ENCODE measurements around the gene KCMF1. TPM values are rescaled to one million over a fixed set of nuclear protein-coding genes. Genes with fewer than 3 reads are reported as not detected.

KCMF1 gene
- total and polyA plus RNA-seq, 2 of the 13 experiments (the other 11 are each of a cell fraction or from before 2014, with no cell fraction given) = 62.1 to 116 TPM

- TF ChIP-seq, protein P1, sequence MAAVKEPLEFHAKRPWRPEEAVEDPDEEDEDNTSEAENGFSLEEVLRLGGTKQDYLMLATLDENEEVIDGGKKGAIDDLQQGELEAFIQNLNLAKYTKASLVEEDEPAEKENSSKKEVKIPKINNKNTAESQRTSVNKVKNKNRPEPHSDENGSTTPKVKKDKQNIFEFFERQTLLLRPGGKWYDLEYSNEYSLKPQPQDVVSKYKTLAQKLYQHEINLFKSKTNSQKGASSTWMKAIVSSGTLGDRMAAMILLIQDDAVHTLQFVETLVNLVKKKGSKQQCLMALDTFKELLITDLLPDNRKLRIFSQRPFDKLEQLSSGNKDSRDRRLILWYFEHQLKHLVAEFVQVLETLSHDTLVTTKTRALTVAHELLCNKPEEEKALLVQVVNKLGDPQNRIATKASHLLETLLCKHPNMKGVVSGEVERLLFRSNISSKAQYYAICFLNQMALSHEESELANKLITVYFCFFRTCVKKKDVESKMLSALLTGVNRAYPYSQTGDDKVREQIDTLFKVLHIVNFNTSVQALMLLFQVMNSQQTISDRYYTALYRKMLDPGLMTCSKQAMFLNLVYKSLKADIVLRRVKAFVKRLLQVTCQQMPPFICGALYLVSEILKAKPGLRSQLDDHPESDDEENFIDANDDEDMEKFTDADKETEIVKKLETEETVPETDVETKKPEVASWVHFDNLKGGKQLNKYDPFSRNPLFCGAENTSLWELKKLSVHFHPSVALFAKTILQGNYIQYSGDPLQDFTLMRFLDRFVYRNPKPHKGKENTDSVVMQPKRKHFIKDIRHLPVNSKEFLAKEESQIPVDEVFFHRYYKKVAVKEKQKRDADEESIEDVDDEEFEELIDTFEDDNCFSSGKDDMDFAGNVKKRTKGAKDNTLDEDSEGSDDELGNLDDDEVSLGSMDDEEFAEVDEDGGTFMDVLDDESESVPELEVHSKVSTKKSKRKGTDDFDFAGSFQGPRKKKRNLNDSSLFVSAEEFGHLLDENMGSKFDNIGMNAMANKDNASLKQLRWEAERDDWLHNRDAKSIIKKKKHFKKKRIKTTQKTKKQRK (IDR thresholded peaks at IDR 0.05; ENCODE audit: low read length) = no peak
- TF ChIP-seq ZNF547 (CRISPR knock-in tag; IDR thresholded peaks at IDR 0.05) = peak; percentile 60; the same call in 1 of the 2 replicates
- TF ChIP-seq HES4 (CRISPR knock-in tag; IDR thresholded peaks at IDR 0.05; ENCODE audit: borderline replicate concordance) = peak; percentile 81; the same call in 1 of the 2 replicates
- TF ChIP-seq, protein P2, sequence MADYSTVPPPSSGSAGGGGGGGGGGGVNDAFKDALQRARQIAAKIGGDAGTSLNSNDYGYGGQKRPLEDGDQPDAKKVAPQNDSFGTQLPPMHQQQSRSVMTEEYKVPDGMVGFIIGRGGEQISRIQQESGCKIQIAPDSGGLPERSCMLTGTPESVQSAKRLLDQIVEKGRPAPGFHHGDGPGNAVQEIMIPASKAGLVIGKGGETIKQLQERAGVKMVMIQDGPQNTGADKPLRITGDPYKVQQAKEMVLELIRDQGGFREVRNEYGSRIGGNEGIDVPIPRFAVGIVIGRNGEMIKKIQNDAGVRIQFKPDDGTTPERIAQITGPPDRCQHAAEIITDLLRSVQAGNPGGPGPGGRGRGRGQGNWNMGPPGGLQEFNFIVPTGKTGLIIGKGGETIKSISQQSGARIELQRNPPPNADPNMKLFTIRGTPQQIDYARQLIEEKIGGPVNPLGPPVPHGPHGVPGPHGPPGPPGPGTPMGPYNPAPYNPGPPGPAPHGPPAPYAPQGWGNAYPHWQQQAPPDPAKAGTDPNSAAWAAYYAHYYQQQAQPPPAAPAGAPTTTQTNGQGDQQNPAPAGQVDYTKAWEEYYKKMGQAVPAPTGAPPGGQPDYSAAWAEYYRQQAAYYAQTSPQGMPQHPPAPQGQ (CRISPR knock-in tag; IDR thresholded peaks at IDR 0.05; ENCODE audit: borderline replicate concordance) = no peak
- TF ChIP-seq, protein P3, sequence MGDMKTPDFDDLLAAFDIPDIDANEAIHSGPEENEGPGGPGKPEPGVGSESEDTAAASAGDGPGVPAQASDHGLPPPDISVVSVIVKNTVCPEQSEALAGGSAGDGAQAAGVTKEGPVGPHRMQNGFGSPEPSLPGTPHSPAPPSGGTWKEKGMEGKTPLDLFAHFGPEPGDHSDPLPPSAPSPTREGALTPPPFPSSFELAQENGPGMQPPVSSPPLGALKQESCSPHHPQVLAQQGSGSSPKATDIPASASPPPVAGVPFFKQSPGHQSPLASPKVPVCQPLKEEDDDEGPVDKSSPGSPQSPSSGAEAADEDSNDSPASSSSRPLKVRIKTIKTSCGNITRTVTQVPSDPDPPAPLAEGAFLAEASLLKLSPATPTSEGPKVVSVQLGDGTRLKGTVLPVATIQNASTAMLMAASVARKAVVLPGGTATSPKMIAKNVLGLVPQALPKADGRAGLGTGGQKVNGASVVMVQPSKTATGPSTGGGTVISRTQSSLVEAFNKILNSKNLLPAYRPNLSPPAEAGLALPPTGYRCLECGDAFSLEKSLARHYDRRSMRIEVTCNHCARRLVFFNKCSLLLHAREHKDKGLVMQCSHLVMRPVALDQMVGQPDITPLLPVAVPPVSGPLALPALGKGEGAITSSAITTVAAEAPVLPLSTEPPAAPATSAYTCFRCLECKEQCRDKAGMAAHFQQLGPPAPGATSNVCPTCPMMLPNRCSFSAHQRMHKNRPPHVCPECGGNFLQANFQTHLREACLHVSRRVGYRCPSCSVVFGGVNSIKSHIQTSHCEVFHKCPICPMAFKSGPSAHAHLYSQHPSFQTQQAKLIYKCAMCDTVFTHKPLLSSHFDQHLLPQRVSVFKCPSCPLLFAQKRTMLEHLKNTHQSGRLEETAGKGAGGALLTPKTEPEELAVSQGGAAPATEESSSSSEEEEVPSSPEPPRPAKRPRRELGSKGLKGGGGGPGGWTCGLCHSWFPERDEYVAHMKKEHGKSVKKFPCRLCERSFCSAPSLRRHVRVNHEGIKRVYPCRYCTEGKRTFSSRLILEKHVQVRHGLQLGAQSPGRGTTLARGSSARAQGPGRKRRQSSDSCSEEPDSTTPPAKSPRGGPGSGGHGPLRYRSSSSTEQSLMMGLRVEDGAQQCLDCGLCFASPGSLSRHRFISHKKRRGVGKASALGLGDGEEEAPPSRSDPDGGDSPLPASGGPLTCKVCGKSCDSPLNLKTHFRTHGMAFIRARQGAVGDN (CRISPR knock-in tag; IDR thresholded peaks at IDR 0.05) = peak; percentile 80
- peak; percentile 25 for TF ChIP-seq ZNF781 (CRISPR knock-in tag; IDR thresholded peaks at IDR 0.05; ENCODE audit: borderline replicate concordance, not compliant biosample characterization)
- TF ChIP-seq ZNF709 (CRISPR knock-in tag; IDR thresholded peaks at IDR 0.05) = peak; percentile 62; the same call in 1 of the 2 replicates
- TF ChIP-seq SKI (IDR thresholded peaks at IDR 0.05; ENCODE audit: partially characterized antibody) = peak; percentile 8
- TF ChIP-seq MLXIP (CRISPR knock-in tag; IDR thresholded peaks at IDR 0.05; ENCODE audit: borderline replicate concordance) = no peak
- TF ChIP-seq SALL2 (CRISPR knock-in tag; IDR thresholded peaks at IDR 0.05) = 0 out of 2 replicates have a peak, but pooled peaks have one; percentile 8
- peak; percentile 38; the same call in 1 of the 2 replicates for TF ChIP-seq IRX3 (CRISPR knock-in tag; IDR thresholded peaks at IDR 0.05; ENCODE audit: borderline replicate concordance, low read depth)
- 0 out of 2 replicates have a peak, but pooled peaks have one; percentile 29 for TF ChIP-seq THRA (CRISPR knock-in tag; IDR thresholded peaks at IDR 0.05; ENCODE audit: borderline replicate concordance)
- peak; percentile 41; the same call in 1 of the 2 replicates for TF ChIP-seq HOXA9 (CRISPR knock-in tag; IDR thresholded peaks at IDR 0.05; ENCODE audit: borderline replicate concordance)
Observed at GRCh38 chr2:84971510-84972206, 697 bp downstream of the KCMF1 start (continued).
